Colonic mucosa (tissue), 4 donors: ENCODE results near the gene EVI2B. TPM values are rescaled to one million over a fixed set of nuclear protein-coding genes. Genes with fewer than 3 reads are reported as not detected.

Source experiments
- DNase-seq: peaks from one replicate; pipeline ENCODE4 v3.0.0-alpha.2; 2020
- H3K27ac ChIP-seq: fragments of 200-600 bp; one replicate; pipeline ENCODE4 v1.8.0; 2021
- H3K27me3 ChIP-seq: fragments of 200-600 bp; one replicate; pipeline ENCODE4 v1.8.0; 2021
- H3K36me3 ChIP-seq: fragments of 200-600 bp; one replicate; pipeline ENCODE4 v1.8.0; 2021
- H3K4me1 ChIP-seq: fragments of 200-600 bp; one replicate; pipeline ENCODE4 v1.8.0; 2021; ENCODE audit warnings: mild to moderate bottlenecking
- H3K4me3 ChIP-seq: fragments of 200-600 bp; one replicate; pipeline ENCODE4 v1.8.0; 2021
- H3K9ac ChIP-seq, 2 donors: one replicate each; pipeline ENCODE4 v1.7.0; 2013; ENCODE audit warnings: control low read depth in 2 of 2, low read depth in 2 of 2, low read length in 2 of 2
- H3K9me3 ChIP-seq: fragments of 200-600 bp; one replicate; pipeline ENCODE4 v1.8.0; 2021
- CTCF ChIP-seq: fragments of 200-600 bp; IDR thresholded peaks from one replicate; pipeline ENCODE4 v1.8.0; 2022; ENCODE audit warnings: antibody characterized with exemption, mild to moderate bottlenecking
- intact Hi-C: fragments of 100-400 bp; cut with DNase I; formaldehyde crosslinking; loops from one replicate; pipeline ENCODE4 v1.14.1; 2022
- total RNA-seq, 2 donors: library from RNA; stranded (reverse); fragmentation: NEBNext Ultra II Directional in 1 of 2; extraction: Animal tissue kit (Norgen Biotek cat#: 25700) in 1 of 2; gene quantifications; one replicate each; pipeline ENCODE4 v1.2.1, GENCODE V29; 2021
- donor health status: healthy.
- donor health status: DM: no; HTN: no; CAD: no.
- donor health status: DM: no; HTN: no; CAD: no.

EVI2B gene
- total RNA-seq, 2 donors from 2014 or later = 2.2 to 8.5 TPM

- H3K27ac ChIP-seq = no peak overlapping the region
- no peaks in the 10 kb centered on the region for H3K36me3 ChIP-seq
- no peak for DNase-seq
- TF ChIP-seq CTCF = no peak
- intact Hi-C loops = no loop called here
- H3K9me3 ChIP-seq = no peaks in the 10 kb centered on the region
- no peaks in the 10 kb centered on the region for H3K27me3 ChIP-seq
- no peak overlapping the region for H3K4me3 ChIP-seq
- H3K4me1 ChIP-seq = no peaks in the 10 kb centered on the region
- no peak overlapping the region for H3K9ac ChIP-seq
These were observed 34.5 kb downstream of the EVI2B start for GRCh38 chr17:31279401-31279800.

GRCh38 chr17:31275116-31275515, 38.7 kb downstream of the EVI2B start:
- no peak for TF ChIP-seq CTCF
- no peak overlapping the region for H3K4me3 ChIP-seq
- no peaks in the 10 kb centered on the region for H3K27me3 ChIP-seq
- H3K9me3 ChIP-seq = no peaks in the 10 kb centered on the region
- no peaks in the 10 kb centered on the region for H3K36me3 ChIP-seq
- no peak overlapping the region for H3K27ac ChIP-seq
- no peak overlapping the region for H3K9ac ChIP-seq
- DNase-seq = no peak
- H3K4me1 ChIP-seq = no peaks in the 10 kb centered on the region
- intact Hi-C loops = no loop called here

GRCh38 chr17:31274252-31274651, 39.6 kb downstream of the EVI2B start:
- no peak overlapping the region for H3K9ac ChIP-seq
- no peaks in the 10 kb centered on the region for H3K4me1 ChIP-seq
- intact Hi-C loops = no loop called here
- no peak for TF ChIP-seq CTCF
- no peak overlapping the region for H3K27ac ChIP-seq
- H3K4me3 ChIP-seq = no peak overlapping the region
- H3K27me3 ChIP-seq = no peaks in the 10 kb centered on the region
- DNase-seq = no peak
- no peaks in the 10 kb centered on the region for H3K36me3 ChIP-seq
- H3K9me3 ChIP-seq = no peaks in the 10 kb centered on the region

- no peak for DNase-seq
- Histone ChIP-seq H3K27me3 (no peaks in the 10 kb centered on the region), H3K9me3 (no peaks in the 10 kb centered on the region), H3K4me3 (no peak overlapping the region), H3K27ac (no peak overlapping the region), H3K9ac (no peak overlapping the region), H3K36me3 (no peaks in the 10 kb centered on the region), H3K4me1 (no peaks in the 10 kb centered on the region)
- intact Hi-C loops = no loop called here
- no peak for TF ChIP-seq CTCF
These were observed 40.3 kb downstream of the EVI2B start for GRCh38 chr17:31273516-31273915.

- Histone ChIP-seq H3K4me1 (no peaks in the 10 kb centered on the region), H3K9me3 (no peaks in the 10 kb centered on the region), H3K36me3 (no peaks in the 10 kb centered on the region), H3K9ac (no peak overlapping the region), H3K27me3 (no peaks in the 10 kb centered on the region), H3K4me3 (no peak overlapping the region), H3K27ac (no peak overlapping the region)
- no peak for DNase-seq
- TF ChIP-seq CTCF = no peak
- intact Hi-C loops = no loop called here
These were observed 41.1 kb downstream of the EVI2B start for GRCh38 chr17:31272803-31273202.

GRCh38 chr17:31272236-31272635, 41.6 kb downstream of the EVI2B start:
- Histone ChIP-seq H3K4me1 (no peaks in the 10 kb centered on the region), H3K9me3 (no peaks in the 10 kb centered on the region), H3K36me3 (no peaks in the 10 kb centered on the region), H3K4me3 (no peak overlapping the region), H3K27me3 (no peaks in the 10 kb centered on the region), H3K9ac (no peak overlapping the region), H3K27ac (no peak overlapping the region)
- no peak for DNase-seq
- intact Hi-C loops = no loop called here
- TF ChIP-seq CTCF = no peak
